Neural progenitor cell (in vitro differentiated cells): ENCODE measurements around the gene RHOD. TPM values are rescaled to one million over a fixed set of nuclear protein-coding genes. Genes with fewer than 3 reads are reported as not detected.

Experiments used
- DNase-seq: peaks from one replicate; pipeline ENCODE4 v3.0.0-alpha.2; 2016; ENCODE audit warnings: low spot score
- H2AFZ ChIP-seq: fragments of 200-600 bp; sonication (generic); replicated peaks from 2 replicates; pipeline ENCODE4 v1.6.1; 2016; ENCODE audit warnings: antibody characterized with exemption
- H3F3A ChIP-seq: fragments of 200-600 bp; sonication (generic); 2 replicates; pipeline ENCODE4 v1.6.1; 2016; ENCODE audit warnings: antibody characterized with exemption, low read depth
- H3K27ac ChIP-seq: fragments of 200-600 bp; sonication (generic); 2 replicates; pipeline ENCODE4 v1.5.1; 2016; ENCODE audit warnings: mild to moderate bottlenecking
- H3K27me3 ChIP-seq: fragments of 200-600 bp; sonication (generic); 2 replicates; pipeline ENCODE4 v1.6.1; 2016; ENCODE audit warnings: mild to moderate bottlenecking, moderate library complexity
- H3K36me3 ChIP-seq: fragments of 200-600 bp; sonication (generic); 2 replicates; pipeline ENCODE4 v1.5.1; 2016
- H3K4me1 ChIP-seq: fragments of 200-600 bp; sonication (generic); 2 replicates; pipeline ENCODE4 v1.6.1; 2016; ENCODE audit warnings: mixed run types
- H3K4me2 ChIP-seq: fragments of 200-600 bp; sonication (generic); 2 replicates; pipeline ENCODE4 v1.6.1; 2016
- H3K4me3 ChIP-seq: fragments of 200-600 bp; sonication (generic); 2 replicates; pipeline ENCODE4 v1.5.1; 2016
- H3K79me2 ChIP-seq: fragments of 200-600 bp; sonication (generic); 2 replicates; pipeline ENCODE4 v1.6.1; 2016; ENCODE audit warnings: low read depth
- H3K9ac ChIP-seq: fragments of 200-600 bp; sonication (generic); 2 replicates; pipeline ENCODE4 v1.6.1; 2016
- H3K9me3 ChIP-seq: fragments of 200-600 bp; sonication (generic); 2 replicates; pipeline ENCODE4 v1.5.1; 2016; ENCODE audit warnings: low read depth
- H4K20me1 ChIP-seq: fragments of 200-600 bp; sonication (generic); 2 replicates; pipeline ENCODE4 v1.6.1; 2016; ENCODE audit warnings: low read depth
- H3K27ac Mint-ChIP-seq: 3 replicates; pipeline ENCODE4 v1.8.0; 2021; ENCODE audit warnings: mixed read lengths
- H3K27me3 Mint-ChIP-seq: 2 replicates; pipeline ENCODE4 v1.8.0; 2022; ENCODE audit warnings: low read depth, mild to moderate bottlenecking, inconsistent platforms, moderate library complexity, mixed read lengths; ENCODE audit not compliant: insufficient read depth
- H3K36me3 Mint-ChIP-seq: 3 replicates; pipeline ENCODE4 v1.8.0; 2021; ENCODE audit warnings: mixed read lengths
- H3K4me1 Mint-ChIP-seq: 3 replicates; pipeline ENCODE4 v1.8.0; 2021; ENCODE audit warnings: mixed read lengths
- H3K4me3 Mint-ChIP-seq: 3 replicates; pipeline ENCODE4 v1.8.0; 2021; ENCODE audit warnings: mild to moderate bottlenecking, moderate library complexity, mixed read lengths
- H3K9me3 Mint-ChIP-seq: 3 replicates; pipeline ENCODE4 v1.8.0; 2020; ENCODE audit warnings: mixed read lengths
- CTCF ChIP-seq: fragments of 200-600 bp; sonication (generic); IDR thresholded peaks from 2 replicates; pipeline ENCODE4 v1.5.1; 2017; ENCODE audit warnings: antibody characterized with exemption, mild to moderate bottlenecking
- EZH2 ChIP-seq: fragments of 200-600 bp; sonication (generic); IDR thresholded peaks from 2 replicates; pipeline ENCODE4 v1.6.1; 2017; ENCODE audit warnings: antibody characterized with exemption, mild to moderate bottlenecking, moderate library complexity
- EZH2phosphoT487 ChIP-seq: fragments of 200-600 bp; sonication (generic); IDR thresholded peaks from 2 replicates; pipeline ENCODE4 v1.6.1; 2017; ENCODE audit warnings: antibody characterized with exemption
- total RNA-seq: library from RNA; depleted of rRNA; stranded (reverse); fragments of >200 nt; gene quantifications from 2 replicates; pipeline ENCODE4 v1.2.3, GENCODE V29; 2015; ENCODE audit warnings: low replicate concordance

RHOD gene
- total RNA-seq, 1 donor from 2014 or later, result 6.6 TPM

DNA sequence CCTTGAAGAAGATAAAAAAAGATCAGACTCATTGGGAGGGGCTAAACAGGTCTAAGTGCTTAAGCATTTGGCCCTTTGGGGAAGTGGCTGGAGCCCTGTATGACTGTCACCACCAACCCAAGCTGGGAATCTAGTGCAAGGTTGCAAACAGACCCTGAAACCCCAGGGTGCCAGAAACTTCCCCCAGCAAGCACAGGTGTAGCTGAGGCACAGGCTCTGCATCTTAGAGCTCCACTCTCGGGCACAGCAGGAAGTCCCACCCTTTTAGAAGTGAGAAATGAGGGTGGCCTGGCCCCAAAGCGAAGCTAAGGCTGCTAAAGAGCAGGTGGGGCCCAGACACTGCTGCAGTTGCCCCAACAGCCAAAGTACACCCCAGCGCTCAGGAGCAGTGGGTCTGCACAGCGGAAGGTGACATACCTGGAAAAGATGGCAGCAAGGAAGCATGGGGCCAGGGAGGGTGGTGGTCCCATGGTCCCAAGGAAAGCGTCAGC lies 56.6 kb downstream of the RHOD start:
- Mint-ChIP-seq H3K4me1 (peaks cover 9% of the 10 kb centered on the region), H3K27ac (no peak overlapping the region), H3K9me3 (no peaks in the 10 kb centered on the region), H3K27me3 (peaks cover 8% of the 10 kb centered on the region), H3K4me3 (no peak overlapping the region), H3K36me3 (no peaks in the 10 kb centered on the region)
- H3K4me3 ChIP-seq, result no peak overlapping the region
- DNase-seq, result no peak
- H3K27ac ChIP-seq, result no peak overlapping the region
- peaks cover 12% of the 10 kb centered on the region for H3K4me1 ChIP-seq
- H3K9me3 ChIP-seq, result no peaks in the 10 kb centered on the region
- TF ChIP-seq CTCF (no peak), EZH2 (no peak), EZH2phosphoT487 (no peak)
- H4K20me1 ChIP-seq, result no peaks in the 10 kb centered on the region
- H3K4me2 ChIP-seq, result no peak overlapping the region
- H3F3A ChIP-seq, result peaks cover 20% of the 10 kb centered on the region
- H2AFZ ChIP-seq, result no peak overlapping the region
- peaks cover 7% of the 10 kb centered on the region for H3K79me2 ChIP-seq
- no peaks in the 10 kb centered on the region for H3K36me3 ChIP-seq
- no peak overlapping the region for H3K9ac ChIP-seq
- peaks cover 12% of the 10 kb centered on the region for H3K27me3 ChIP-seq

- Histone ChIP-seq H3K36me3 (no peaks in the 10 kb centered on the region), H3K9ac (no peak overlapping the region), H3K4me3 (no peak overlapping the region), H3K27ac (no peak overlapping the region), H2AFZ (no peak overlapping the region), H3K4me2 (no peak overlapping the region), H3K9me3 (no peaks in the 10 kb centered on the region), H3F3A (peaks cover 23% of the 10 kb centered on the region), H3K4me1 (peaks cover 12% of the 10 kb centered on the region), H3K79me2 (peaks cover 9% of the 10 kb centered on the region), H4K20me1 (no peaks in the 10 kb centered on the region), H3K27me3 (peaks cover 12% of the 10 kb centered on the region)
- DNase-seq, result no peak
- peaks cover 8% of the 10 kb centered on the region for H3K27me3 Mint-ChIP-seq
- no peak overlapping the region for H3K27ac Mint-ChIP-seq
- no peak overlapping the region for H3K4me3 Mint-ChIP-seq
- H3K9me3 Mint-ChIP-seq, result no peaks in the 10 kb centered on the region
- H3K36me3 Mint-ChIP-seq, result no peaks in the 10 kb centered on the region
- H3K4me1 Mint-ChIP-seq, result peaks cover 9% of the 10 kb centered on the region
- TF ChIP-seq CTCF (no peak), EZH2 (no peak), EZH2phosphoT487 (no peak)
Observed at GRCh38 chr11:67114275-67114896, 57.7 kb downstream of the RHOD start.

GRCh38 chr11:67116758-67117105 lies 60.1 kb downstream of the RHOD start:
- H3K4me1 Mint-ChIP-seq, result peaks cover 17% of the 10 kb centered on the region
- Histone ChIP-seq H2AFZ (no peak overlapping the region), H3K4me3 (no peak overlapping the region), H3K27ac (no peak overlapping the region), H4K20me1 (peaks cover 21% of the 10 kb centered on the region), H3K9me3 (no peaks in the 10 kb centered on the region), H3K36me3 (no peaks in the 10 kb centered on the region), H3K79me2 (peaks cover 33% of the 10 kb centered on the region), H3K4me1 (peaks cover 20% of the 10 kb centered on the region), H3K9ac (no peak overlapping the region), H3K27me3 (peaks cover 12% of the 10 kb centered on the region), H3F3A (peaks cover 23% of the 10 kb centered on the region), H3K4me2 (no peak overlapping the region)
- H3K9me3 Mint-ChIP-seq, result no peaks in the 10 kb centered on the region
- no peak for DNase-seq
- no peak overlapping the region for H3K27ac Mint-ChIP-seq
- peaks cover 8% of the 10 kb centered on the region for H3K27me3 Mint-ChIP-seq
- peaks cover 2% of the 10 kb centered on the region for H3K36me3 Mint-ChIP-seq
- H3K4me3 Mint-ChIP-seq, result no peak overlapping the region
- TF ChIP-seq CTCF (no peak), EZH2 (no peak), EZH2phosphoT487 (no peak)
